GM21825 (cell line): Measurements from ENCODE around the gene GFOD2.

Experiments used
- ATAC-seq: cut with Tn5 transposase; IDR thresholded peaks from one replicate; pipeline ENCODE4 v1.9.1; 2021; ENCODE audit warnings: mild to moderate bottlenecking, moderate library complexity; ENCODE audit not compliant: unreplicated experiment

Gene GFOD2

GRCh38 chr16:67660564-67661028 lies 58.5 kb downstream of the GFOD2 start, which contains the start of gene PARD6A:
Gene PARD6A (plus strand): TSS chr16:67660960. CDS start chr16:67661039, 79 bp downstream.
- peak; percentile 67 for ATAC-seq

- ATAC-seq = peak; percentile 53
Measured at GRCh38 chr16:67659675-67660563, 59.2 kb downstream of the GFOD2 start, which contains the start of gene ACD. Gene ACD (minus strand): TSS chr16:67660260. CDS start chr16:67660220, 40 bp downstream.

- no peak for ATAC-seq
Measured at GRCh38 chr16:67658849-67659674, 60.1 kb downstream of the GFOD2 start.

GRCh38 chr16:67657751-67658518 lies 61.2 kb downstream of the GFOD2 start:
- no peak for ATAC-seq

- no peak for ATAC-seq
Measured at GRCh38 chr16:67657017-67657608, 62.0 kb downstream of the GFOD2 start.

- ATAC-seq = no peak
Measured at GRCh38 chr16:67656344-67657016, 62.6 kb downstream of the GFOD2 start.

GRCh38 chr16:67655363-67655762 lies 63.8 kb downstream of the GFOD2 start:
- no peak for ATAC-seq

- no peak for ATAC-seq
Measured at GRCh38 chr16:67654403-67654911, 64.7 kb downstream of the GFOD2 start.

- ATAC-seq = no peak
Measured at GRCh38 chr16:67653789-67654402, 65.2 kb downstream of the GFOD2 start.

- no peak for ATAC-seq
Measured at GRCh38 chr16:67653128-67653788, 65.9 kb downstream of the GFOD2 start.

GRCh38 chr16:67652578-67653127 lies 66.5 kb downstream of the GFOD2 start:
- ATAC-seq = no peak

GRCh38 chr16:67651847-67652246 lies 67.3 kb downstream of the GFOD2 start:
- ATAC-seq = no peak

GRCh38 chr16:67651039-67651438 lies 68.1 kb downstream of the GFOD2 start:
- ATAC-seq = no peak

- no peak for ATAC-seq
Measured at GRCh38 chr16:67650023-67650422, 69.1 kb downstream of the GFOD2 start.

- ATAC-seq = no peak
Measured at GRCh38 chr16:67649494-67649931, 69.6 kb downstream of the GFOD2 start.

- ATAC-seq = no peak
Measured at GRCh38 chr16:67648764-67649407, 70.2 kb downstream of the GFOD2 start.

- ATAC-seq = no peak
Measured at GRCh38 chr16:67648088-67648763, 70.9 kb downstream of the GFOD2 start.
